Uterus (tissue), 2 donors: ENCODE data around the gene CTSF.

ENCODE experiments used
- CTCF ChIP-seq, 4 experiments: fragments of 200-600 bp in 2 of 4; fragments of 450-650 bp in 2 of 4; sonication (generic) in 2 of 4; IDR thresholded peaks; one replicate each; pipeline ENCODE4 v1.5.1; 2016 to 2019; ENCODE audit warnings: antibody characterized with exemption in 4 of 4, mild to moderate bottlenecking in 2 of 4, moderate library complexity in 1 of 4
- POLR2A ChIP-seq, 2 donors: fragments of 450-650 bp; IDR thresholded peaks; one replicate each; pipeline ENCODE4 v1.6.1; 2016; ENCODE audit warnings: antibody characterized with exemption in 2 of 2, mild to moderate bottlenecking in 1 of 2, moderate library complexity in 1 of 2

GRCh38 chr11:66539170-66539869 lies 29.1 kb downstream of the CTSF start:
- TF ChIP-seq POLR2A (IDR thresholded peaks at IDR 0.05) (no peak), CTCF (IDR thresholded peaks at IDR 0.05) (no peak)
